H1 (cell line): ENCODE data around the gene PRKACA. TPM values are rescaled to one million over a fixed set of nuclear protein-coding genes. Genes with fewer than 3 reads are reported as not detected.

Experiments used
- E2F6 ChIP-seq: IDR thresholded peaks from 2 replicates; pipeline ENCODE4 v1.6.1; 2012; ENCODE audit warnings: inconsistent platforms
- polyA plus RNA-seq, 7 experiments: library from polyadenylated mRNA; depleted of rRNA in 3 of 7; stranded (reverse) in 5 of 7; unstranded in 2 of 7; fragments of >200 nt in 5 of 7; fragments of 200-250 nt in 2 of 7; gene quantifications; 1 replicate in 5 of 7; 2 replicates in 1 of 7; 4 replicates in 1 of 7; pipeline versions ENCODE4 v1.2.1 to v1.2.3, GENCODE V29; 2011 to 2013; ENCODE audit warnings: missing spikeins in 2 of 7, mixed read lengths in 2 of 7
- total RNA-seq: library from RNA; stranded (reverse); fragmentation: NEBNext Ultra II Directional; extraction: Animal tissue kit (Norgen Biotek cat#: 25700); gene quantifications from 2 replicates; pipeline ENCODE4 v1.2.1, GENCODE V29; 2021

Gene PRKACA
- total and polyA plus RNA-seq, 2 of the 8 experiments (the other 6 are each of a cell fraction or from before 2014, with no cell fraction given), result 14.2 to 48.2 TPM

- no peak for TF ChIP-seq E2F6
These were observed 47.1 kb downstream of the PRKACA start (continued) for GRCh38 chr19:14070268-14071050.
